Measurements from ENCODE around the gene DNHD1.

DNA sequence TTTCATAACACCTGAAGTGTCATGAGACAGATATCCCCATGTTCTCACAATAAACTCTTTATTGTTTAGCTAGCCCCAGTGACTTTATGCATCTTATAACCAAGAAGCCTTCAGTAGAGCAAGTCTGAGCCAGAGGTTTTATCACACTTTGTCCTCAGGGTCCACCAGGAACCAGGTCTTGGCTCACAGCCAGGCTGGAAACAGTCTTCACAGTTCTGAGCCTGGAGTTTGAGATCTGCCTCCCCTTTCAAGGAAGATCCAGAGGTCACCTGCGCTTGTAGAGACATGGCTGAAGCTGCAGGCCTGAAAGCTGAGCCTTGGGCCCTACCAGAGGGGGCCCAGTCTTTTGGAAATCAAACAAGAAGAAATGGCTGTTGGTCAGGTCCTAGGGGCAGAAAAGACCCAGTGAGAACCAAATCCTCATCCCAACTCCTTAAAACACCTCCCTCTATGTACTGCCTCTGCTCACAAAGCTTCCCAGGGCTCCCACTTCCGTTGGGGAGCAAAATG lies 102.9 kb downstream of the DNHD1 start:
- no peak for TF ChIP-seq SIN3A (IDR thresholded peaks at IDR 0.05; ENCODE audit: borderline replicate concordance, insufficient read depth, low read length)
- TF ChIP-seq TAF1 (IDR thresholded peaks at IDR 0.05; ENCODE audit: borderline replicate concordance, insufficient read depth, low read length): no peak
- no peak for TF ChIP-seq POLR2AphosphoS5 (IDR thresholded peaks at IDR 0.05; ENCODE audit: low read depth, low read length)
- TF ChIP-seq, protein P1, sequence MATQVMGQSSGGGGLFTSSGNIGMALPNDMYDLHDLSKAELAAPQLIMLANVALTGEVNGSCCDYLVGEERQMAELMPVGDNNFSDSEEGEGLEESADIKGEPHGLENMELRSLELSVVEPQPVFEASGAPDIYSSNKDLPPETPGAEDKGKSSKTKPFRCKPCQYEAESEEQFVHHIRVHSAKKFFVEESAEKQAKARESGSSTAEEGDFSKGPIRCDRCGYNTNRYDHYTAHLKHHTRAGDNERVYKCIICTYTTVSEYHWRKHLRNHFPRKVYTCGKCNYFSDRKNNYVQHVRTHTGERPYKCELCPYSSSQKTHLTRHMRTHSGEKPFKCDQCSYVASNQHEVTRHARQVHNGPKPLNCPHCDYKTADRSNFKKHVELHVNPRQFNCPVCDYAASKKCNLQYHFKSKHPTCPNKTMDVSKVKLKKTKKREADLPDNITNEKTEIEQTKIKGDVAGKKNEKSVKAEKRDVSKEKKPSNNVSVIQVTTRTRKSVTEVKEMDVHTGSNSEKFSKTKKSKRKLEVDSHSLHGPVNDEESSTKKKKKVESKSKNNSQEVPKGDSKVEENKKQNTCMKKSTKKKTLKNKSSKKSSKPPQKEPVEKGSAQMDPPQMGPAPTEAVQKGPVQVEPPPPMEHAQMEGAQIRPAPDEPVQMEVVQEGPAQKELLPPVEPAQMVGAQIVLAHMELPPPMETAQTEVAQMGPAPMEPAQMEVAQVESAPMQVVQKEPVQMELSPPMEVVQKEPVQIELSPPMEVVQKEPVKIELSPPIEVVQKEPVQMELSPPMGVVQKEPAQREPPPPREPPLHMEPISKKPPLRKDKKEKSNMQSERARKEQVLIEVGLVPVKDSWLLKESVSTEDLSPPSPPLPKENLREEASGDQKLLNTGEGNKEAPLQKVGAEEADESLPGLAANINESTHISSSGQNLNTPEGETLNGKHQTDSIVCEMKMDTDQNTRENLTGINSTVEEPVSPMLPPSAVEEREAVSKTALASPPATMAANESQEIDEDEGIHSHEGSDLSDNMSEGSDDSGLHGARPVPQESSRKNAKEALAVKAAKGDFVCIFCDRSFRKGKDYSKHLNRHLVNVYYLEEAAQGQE (IDR thresholded peaks at IDR 0.05; ENCODE audit: insufficient read depth in 1 of 2, low read depth in 2 of 2, low read length in 2 of 2): no peak
- TF ChIP-seq FOXP2 (optimal IDR thresholded peaks at IDR 0.05; ENCODE audit: borderline replicate concordance, extremely low read depth, extremely low read length, insufficient read depth): no peak
